Measurements from ENCODE around the gene TANGO2. TPM values are rescaled to one million over a fixed set of nuclear protein-coding genes. Genes with fewer than 3 reads are reported as not detected.
"Not testable (repeated sequence)": the region's sequence is repeated elsewhere in the genome, so short reads cannot be mapped to it uniquely, and the experiment has no call there.

TANGO2 gene
- total and polyA plus RNA-seq, 2 donors, result 13.6 to 25.5 TPM

DNA sequence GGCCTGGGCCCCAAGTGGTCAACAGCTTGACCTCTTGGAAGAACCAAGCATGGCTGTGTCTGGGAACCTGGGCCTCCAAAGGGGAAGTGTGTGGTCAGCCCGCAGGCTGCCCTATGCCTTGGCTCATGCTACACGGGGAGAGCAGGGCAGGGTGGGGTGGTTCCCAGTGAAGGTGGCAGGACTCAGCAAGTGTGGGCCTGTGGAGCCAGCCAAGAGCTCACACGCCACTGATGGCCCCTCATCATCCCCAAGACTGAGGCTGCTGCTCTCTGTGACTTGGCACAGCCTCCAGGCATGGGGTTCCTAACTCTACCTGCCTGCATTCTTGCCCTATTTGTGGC is 43.2 kb downstream of the TANGO2 start:
- H3K36me3 ChIP-seq (ENCODE audit: insufficient read depth), result peaks cover 3% of the 10 kb centered on the region
- no peaks in the 10 kb centered on the region for H3K4me1 ChIP-seq (ENCODE audit: insufficient read depth)
- 85% methylated on average over 3 of the region's 3 CpGs for WGBS
- DNase-seq (ENCODE audit: extremely low spot score), result no peak
- H3K27ac ChIP-seq (ENCODE audit: low read depth), result no peak overlapping the region
- H3K4me3 ChIP-seq (ENCODE audit: low read depth, low read length), result no peak overlapping the region

DNA sequence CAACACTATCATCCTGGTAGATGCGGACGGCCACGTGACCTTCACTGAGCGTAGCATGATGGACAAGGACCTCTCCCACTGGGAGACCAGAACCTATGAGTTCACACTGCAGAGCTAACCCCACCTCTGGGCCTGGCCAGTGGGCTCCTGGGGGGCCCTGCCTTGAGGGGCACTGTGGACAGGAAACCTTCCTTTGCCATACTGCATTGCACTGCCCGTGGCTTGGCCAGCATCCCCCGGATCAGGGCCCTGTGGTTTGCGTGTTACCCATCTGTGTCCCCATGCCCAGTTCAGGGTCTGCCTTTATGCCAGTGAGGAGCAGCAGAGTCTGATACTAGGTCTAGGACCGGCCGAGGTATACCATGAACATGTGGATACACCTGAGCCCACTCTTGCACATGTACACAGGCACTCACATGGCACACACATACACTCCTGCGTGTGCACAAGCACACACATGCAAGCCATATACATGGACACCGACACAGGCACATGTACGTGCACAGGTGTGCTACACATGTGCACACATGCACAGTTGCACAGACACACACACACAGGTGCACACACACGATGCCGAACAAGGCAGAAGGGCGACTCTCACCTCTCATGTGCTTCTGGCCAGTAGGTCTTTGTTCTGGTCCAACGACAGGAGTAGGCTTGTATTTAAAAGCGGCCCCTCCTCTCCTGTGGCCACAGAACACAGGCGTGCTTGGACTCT is 43.8 kb downstream of the TANGO2 start:
- Histone ChIP-seq H3K4me3 (ENCODE audit: low read depth, low read length) (no peak overlapping the region), H3K4me1 (ENCODE audit: insufficient read depth) (no peaks in the 10 kb centered on the region), H3K27ac (ENCODE audit: low read depth) (no peak overlapping the region), H3K36me3 (ENCODE audit: insufficient read depth) (peaks cover 3% of the 10 kb centered on the region)
- WGBS, result 94% methylated on average over 18 of the region's 18 CpGs
- no peak for DNase-seq (ENCODE audit: extremely low spot score)

DNA sequence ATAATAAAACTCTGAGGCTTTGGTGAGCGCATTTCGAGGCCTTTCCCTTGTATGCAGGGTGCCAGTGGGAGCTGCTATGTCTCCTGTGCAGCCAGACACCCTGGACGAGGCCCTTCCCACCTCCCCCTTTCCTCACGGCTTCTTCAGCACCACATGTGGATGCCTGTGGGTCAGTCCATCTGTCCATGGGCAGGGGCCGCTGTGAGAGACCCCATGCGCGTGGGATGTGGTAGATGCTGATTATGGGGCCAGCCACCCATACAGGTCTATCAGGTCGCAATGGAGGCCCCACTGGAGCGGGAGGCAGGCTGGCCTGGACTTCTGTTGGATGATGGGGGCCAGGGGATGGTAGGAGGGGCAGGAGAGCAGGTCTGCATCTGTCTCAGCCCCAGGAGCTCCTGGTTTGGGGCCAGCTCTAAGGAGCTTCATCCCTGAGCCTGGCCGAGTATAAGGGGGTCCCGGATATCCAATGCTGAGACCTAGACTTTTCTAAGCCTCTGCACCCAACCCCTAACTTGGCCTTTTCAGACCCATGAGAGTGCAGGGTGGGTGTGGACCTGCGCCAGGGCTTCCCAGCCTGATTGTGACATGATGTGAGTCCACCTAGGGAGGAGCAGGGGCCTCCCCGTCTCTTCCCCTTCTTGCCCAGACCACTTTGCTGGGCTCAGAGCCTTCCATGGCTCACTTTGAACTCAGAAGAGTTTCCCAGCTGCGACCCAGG is 45.1 kb downstream of the TANGO2 start:
- no peak overlapping the region for H3K27ac ChIP-seq (ENCODE audit: low read depth)
- H3K4me3 ChIP-seq (ENCODE audit: low read depth, low read length), result no peak overlapping the region
- H3K4me1 ChIP-seq (ENCODE audit: insufficient read depth), result no peaks in the 10 kb centered on the region
- 85% methylated on average over 14 of the region's 14 CpGs for WGBS
- peaks cover 3% of the 10 kb centered on the region for H3K36me3 ChIP-seq (ENCODE audit: insufficient read depth)
- no peak for DNase-seq (ENCODE audit: extremely low spot score)

DNA sequence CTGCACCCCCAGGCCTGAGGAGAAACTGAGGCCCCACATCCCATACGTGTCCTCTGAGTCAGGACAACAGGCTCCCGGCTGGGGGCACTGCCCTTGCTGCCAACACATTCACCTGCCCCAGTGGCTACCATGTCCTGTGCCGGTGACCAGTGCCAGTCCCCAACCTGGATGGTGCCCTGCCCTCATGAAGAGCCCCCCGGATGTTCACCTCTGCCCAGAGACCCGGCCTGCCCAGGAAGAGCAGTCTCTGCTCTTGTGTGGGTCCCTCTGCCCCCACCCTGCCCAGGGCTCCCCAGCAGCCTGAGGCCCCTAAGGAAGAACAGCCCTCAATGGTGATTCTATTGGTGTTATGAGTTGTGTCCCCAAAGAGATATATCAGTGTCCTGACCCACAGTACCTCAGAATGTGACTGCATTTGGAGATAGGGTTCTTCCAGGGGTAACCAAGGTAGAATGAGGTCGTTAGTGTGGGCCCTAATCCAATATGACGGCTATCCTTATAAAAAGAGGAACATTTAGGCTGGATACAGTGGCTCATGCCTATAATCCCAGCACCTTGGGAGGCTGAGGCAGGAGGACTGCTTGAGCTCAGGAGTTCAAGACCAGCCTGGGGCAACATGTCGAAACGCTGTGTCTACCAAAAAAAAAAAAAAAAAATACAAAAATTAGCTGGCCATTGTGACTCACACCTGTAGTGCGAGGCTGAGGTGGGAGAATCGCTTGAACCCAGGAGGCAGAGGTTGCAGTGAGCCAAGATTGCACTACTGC is 45.9 kb downstream of the TANGO2 start:
- WGBS, result 93% methylated on average over 11 of the region's 11 CpGs
- Histone ChIP-seq H3K4me3 (ENCODE audit: low read depth, low read length) (no peak overlapping the region), H3K36me3 (ENCODE audit: insufficient read depth) (peaks cover 3% of the 10 kb centered on the region), H3K4me1 (ENCODE audit: insufficient read depth) (no peaks in the 10 kb centered on the region), H3K27ac (ENCODE audit: low read depth) (no peak overlapping the region)
- no peak for DNase-seq (ENCODE audit: extremely low spot score)

DNA sequence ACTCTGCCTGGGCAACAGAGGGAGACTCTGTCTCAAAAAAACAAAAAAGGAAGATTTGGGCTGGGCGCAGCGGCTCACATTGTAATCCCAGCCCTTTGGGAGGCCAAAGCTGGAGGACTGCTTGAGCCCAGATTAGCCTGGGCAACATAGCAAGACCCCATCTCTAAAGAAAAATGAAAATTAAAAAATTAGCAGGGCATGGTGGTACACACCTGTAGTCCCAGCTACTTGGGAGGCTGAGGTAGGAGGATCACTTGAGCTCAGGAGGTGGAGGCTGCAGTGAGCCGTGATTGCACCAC is 46.4 kb downstream of the TANGO2 start:
- 96% methylated on average over 3 of the region's 3 CpGs for WGBS
- not testable (repeated sequence) for H3K27ac ChIP-seq (ENCODE audit: low read depth); H3K36me3 ChIP-seq (ENCODE audit: insufficient read depth)

DNA sequence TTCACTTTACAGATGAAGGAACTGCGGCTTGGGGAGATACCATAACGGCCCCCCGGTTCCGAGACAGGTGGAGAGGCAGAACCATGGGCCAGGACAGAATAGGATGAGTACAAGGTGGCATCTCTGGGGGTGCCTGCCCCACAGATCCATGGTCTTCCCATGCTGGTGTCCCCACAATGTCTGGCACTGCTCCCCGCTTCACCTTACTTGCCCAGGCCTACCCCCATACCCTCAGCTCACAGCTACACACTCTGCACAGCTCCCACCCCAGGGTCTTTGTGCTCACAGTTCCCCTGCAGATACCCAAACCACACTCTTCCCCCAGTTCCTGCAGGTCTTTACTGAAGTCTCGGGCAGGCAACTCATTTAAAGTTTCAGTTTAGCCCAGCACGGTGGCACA is 47.7 kb downstream of the TANGO2 start:
- WGBS, result 94% methylated on average over 7 of the region's 7 CpGs
- DNase-seq (ENCODE audit: extremely low spot score), result no peak
- no peaks in the 10 kb centered on the region for H3K4me1 ChIP-seq (ENCODE audit: insufficient read depth)

More for the DNA sequence above, 46.4 kb downstream of the TANGO2 start:
- H3K4me1 ChIP-seq (ENCODE audit: insufficient read depth); H3K4me3 ChIP-seq (ENCODE audit: low read depth, low read length); DNase-seq (ENCODE audit: extremely low spot score): not testable (repeated sequence)

DNA sequence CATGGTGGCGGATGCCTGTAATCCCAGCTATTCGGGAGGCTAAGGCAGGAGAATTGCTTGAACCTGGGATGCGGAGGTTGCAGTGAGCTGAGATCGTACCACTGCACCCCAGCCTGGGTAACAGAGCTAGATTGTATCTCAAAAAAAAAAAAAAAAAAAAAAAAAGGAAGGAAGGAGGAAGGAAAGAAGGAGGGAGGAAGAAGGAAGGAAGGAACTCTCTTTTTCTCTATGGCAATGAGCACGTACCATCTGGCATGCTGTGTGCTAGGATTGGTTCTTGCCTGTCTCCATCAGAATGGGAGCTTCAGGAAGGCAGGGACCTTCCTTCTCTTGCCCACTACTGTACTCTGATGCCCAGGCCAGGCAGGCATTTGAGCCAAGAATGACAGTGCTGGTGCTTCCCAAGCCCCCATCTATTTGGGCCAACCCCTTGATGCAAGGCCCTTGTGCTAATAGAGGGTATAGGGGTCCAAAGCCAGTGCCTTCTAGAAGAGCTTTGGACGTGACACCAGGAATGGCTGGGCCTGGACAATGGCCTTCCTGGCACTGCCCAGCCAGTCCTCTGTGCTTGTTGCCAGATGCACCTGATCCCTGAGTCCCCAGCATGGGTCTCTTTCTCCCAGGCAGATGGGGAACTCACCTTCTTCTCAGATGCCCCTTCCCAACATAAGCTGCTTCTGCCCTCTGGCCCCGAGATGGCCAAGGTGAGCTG is 48.6 kb downstream of the TANGO2 start:
- H3K27ac ChIP-seq (ENCODE audit: low read depth), result no peak overlapping the region
- WGBS, result 93% methylated on average over 7 of the region's 7 CpGs

More for the DNA sequence above, 47.7 kb downstream of the TANGO2 start:
- Histone ChIP-seq H3K4me3 (ENCODE audit: low read depth, low read length) (no peak overlapping the region), H3K36me3 (ENCODE audit: insufficient read depth) (no peaks in the 10 kb centered on the region), H3K27ac (ENCODE audit: low read depth) (no peak overlapping the region)

DNA sequence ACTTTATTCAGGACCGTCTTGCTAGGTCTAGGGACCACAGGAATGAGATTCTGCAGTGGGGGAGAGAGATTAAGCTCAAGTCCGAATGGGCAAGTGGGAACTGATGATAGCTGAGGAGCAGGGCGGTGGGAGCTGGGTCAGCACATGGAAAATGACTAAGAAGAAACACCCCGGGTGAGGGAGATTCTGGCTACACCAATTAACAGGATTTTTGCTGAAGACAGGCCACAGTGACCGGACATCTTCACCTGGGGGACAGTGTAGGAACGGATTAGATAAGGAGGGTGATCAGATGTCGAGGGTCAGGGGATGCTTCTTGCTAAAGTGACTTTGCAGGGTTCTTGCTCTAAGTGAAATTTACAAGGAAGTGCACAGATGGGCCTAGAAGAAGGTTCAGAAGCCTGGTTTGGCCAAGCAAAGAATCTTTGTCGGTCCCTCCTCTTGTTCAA is 50.6 kb downstream of the TANGO2 start:
- Histone ChIP-seq H3K4me1 (ENCODE audit: insufficient read depth) (no peaks in the 10 kb centered on the region), H3K4me3 (ENCODE audit: low read depth, low read length) (no peak overlapping the region), H3K36me3 (ENCODE audit: insufficient read depth) (no peaks in the 10 kb centered on the region), H3K27ac (ENCODE audit: low read depth) (no peak overlapping the region)
- no peak for DNase-seq (ENCODE audit: extremely low spot score)
- WGBS, result 83% methylated on average over 8 of the region's 8 CpGs

More for the DNA sequence above, 48.6 kb downstream of the TANGO2 start:
- DNase-seq (ENCODE audit: extremely low spot score), result no peak
- H3K36me3 ChIP-seq (ENCODE audit: insufficient read depth), result no peaks in the 10 kb centered on the region
- H3K4me3 ChIP-seq (ENCODE audit: low read depth, low read length), result no peak overlapping the region
- H3K4me1 ChIP-seq (ENCODE audit: insufficient read depth), result no peaks in the 10 kb centered on the region

DNA sequence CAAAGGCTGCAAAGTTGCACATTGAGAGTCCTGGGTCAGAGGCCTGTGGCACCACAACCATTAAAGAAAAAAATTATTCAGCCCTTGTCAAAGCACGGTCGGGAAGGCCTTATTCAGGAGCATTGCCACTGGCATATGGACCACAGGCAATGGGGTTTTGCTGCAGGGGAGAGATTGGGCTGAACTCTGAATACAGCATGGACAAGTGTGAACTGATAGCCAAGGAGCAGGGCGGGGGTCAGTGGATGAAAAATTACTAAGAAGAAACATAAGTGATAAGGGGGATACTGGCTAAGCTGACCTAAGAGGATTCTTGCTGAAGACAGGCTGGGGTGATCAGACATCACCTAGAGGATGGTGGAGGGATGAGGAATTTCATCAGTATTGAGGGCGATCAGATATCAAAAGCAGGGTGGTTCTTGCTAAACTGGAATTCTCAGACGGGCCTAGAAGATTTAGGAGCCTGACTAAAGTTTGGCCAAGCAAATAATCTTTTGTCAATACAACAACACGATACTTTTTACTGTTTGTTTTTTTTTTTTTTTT is 55.8 kb downstream of the TANGO2 start:
- DNase-seq (ENCODE audit: extremely low spot score), result no peak

DNA sequence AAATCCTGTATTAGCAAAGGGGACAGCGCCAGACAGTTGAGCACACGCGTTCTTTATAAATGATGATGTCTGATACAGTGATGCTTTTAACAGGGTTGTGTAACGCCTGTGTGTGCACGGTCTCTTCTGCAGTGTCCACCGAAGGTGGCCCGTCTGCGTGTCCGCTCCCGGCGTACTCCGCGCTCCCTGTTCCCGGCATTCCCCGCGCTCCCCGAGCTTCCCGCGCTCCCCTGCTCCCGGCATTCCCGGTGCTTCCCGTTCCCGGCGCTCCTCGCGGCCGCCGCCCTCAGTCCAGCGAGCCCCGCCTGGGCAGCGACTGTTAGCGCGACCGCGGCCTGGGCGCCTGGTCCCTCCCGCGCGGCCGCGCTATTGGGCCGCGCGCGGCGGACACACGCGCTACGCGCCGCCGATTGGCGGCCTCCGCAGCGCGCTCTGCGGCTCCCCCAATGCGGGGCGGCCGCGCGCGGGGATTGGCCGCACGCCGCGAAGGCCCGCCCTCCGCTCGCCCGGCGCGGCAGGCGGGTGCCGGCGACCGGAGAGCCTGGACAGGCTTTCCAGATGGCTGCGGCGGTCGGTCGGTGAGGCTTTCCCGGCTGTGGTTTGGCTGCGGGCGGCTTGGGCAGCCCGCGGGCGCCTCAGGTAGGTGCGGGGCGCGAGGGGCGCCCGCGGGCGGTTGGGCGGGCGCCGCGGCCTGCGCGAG is 59.0 kb downstream of the TANGO2 start, which contains the start of gene DGCR8:
Gene DGCR8 (plus strand): TSS at position 497 of the 700 bp plus-strand sequence. CDS start 5,723 bp downstream, outside the sequence.
- DNase-seq (ENCODE audit: extremely low spot score), result peak; percentile 82
- peaks cover 2% of the 10 kb centered on the region for H3K4me1 ChIP-seq (ENCODE audit: insufficient read depth)
- peak within 1 kb of the TSS; percentile 83 for H3K4me3 ChIP-seq (ENCODE audit: low read depth, low read length)
- H3K27ac ChIP-seq (ENCODE audit: low read depth), result peak within 1 kb of the TSS; percentile 82
- H3K36me3 ChIP-seq (ENCODE audit: insufficient read depth), result no peaks in the 10 kb centered on the region
- WGBS, result under 1% methylated on average over 100 of the region's 100 CpGs

More for the DNA sequence above, 55.8 kb downstream of the TANGO2 start:
- H3K4me1 ChIP-seq (ENCODE audit: insufficient read depth), result peaks cover 2% of the 10 kb centered on the region
- H3K27ac ChIP-seq (ENCODE audit: low read depth), result no peak overlapping the region
- H3K4me3 ChIP-seq (ENCODE audit: low read depth, low read length), result no peak overlapping the region
- WGBS, result 68% methylated on average over 6 of the region's 6 CpGs
- H3K36me3 ChIP-seq (ENCODE audit: insufficient read depth), result no peaks in the 10 kb centered on the region

DNA sequence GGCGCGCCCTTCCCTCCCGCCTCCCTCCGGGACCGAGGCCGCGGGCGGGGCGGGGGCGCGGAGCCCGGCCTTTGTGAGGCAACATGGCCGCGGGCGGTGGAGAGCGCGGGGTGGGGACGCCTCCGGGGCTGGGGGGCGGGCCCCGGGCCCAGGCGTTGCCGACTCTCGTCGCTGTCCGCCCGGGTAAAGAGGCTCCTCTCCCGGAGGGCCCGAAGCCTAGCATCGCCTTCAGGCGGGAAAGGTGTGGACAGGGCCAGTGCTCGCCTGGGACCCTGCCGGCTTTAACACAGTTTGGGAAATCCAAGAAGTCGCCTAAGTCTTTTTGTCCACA is 59.5 kb downstream of the TANGO2 start:
- H3K36me3 ChIP-seq (ENCODE audit: insufficient read depth), result no peaks in the 10 kb centered on the region
- peaks cover 2% of the 10 kb centered on the region for H3K4me1 ChIP-seq (ENCODE audit: insufficient read depth)
- under 1% methylated on average over 34 of the region's 34 CpGs for WGBS
- no peak for DNase-seq (ENCODE audit: extremely low spot score)
- peak overlapping the region; percentile 82 for H3K27ac ChIP-seq (ENCODE audit: low read depth)
- H3K4me3 ChIP-seq (ENCODE audit: low read depth, low read length), result peak overlapping the region; percentile 83

DNA sequence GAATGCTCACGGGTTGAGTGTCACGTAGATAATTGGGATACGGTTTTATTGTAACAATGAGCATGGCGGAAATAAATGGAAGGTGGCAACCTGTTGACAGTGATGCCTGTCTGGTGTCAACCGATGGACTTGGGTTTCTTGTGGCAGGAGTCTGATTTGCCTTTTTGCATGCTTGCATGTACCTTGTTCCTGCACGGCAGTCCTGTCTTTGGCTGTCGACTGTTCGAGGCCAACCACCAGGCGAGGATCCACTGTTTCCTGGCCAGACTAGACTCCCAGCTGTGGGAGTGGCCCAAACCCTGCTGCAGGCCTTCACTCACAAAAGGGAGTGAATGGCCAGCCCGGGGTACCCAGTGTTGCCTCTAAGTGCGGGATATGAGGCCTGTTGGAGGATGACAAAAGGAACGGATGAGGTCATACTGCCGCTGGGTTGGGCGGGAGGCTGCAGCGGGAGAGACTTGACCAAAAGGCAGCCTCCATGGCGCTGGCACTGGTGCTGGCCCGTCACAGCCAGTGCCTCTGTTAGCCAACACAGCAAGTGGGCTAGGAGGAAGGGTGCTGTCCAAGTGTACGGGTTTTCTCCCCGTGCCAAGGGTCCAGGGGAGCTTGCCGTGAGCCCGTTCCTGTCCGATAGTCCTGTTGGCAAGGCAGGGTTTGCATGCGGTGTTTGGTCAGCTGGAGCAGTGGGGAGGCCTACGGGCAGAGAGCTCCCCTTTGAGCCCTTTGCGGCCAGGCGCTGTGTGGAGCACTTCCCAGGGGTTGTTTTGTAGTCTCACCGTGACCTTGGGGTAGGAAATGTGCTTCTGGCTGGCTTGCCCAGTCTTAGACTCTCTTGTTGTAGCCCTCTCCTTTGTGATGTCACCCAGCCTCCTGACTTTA is 60.1 kb downstream of the TANGO2 start:
- Histone ChIP-seq H3K27ac (ENCODE audit: low read depth) (peak overlapping the region; percentile 82), H3K4me1 (ENCODE audit: insufficient read depth) (peaks cover 2% of the 10 kb centered on the region), H3K4me3 (ENCODE audit: low read depth, low read length) (peak overlapping the region; percentile 83), H3K36me3 (ENCODE audit: insufficient read depth) (no peaks in the 10 kb centered on the region)
- no peak for DNase-seq (ENCODE audit: extremely low spot score)
- WGBS, result 9% methylated on average over 27 of the region's 27 CpGs
